Kidney glomerular epithelial cell (primary cell): ENCODE results near the gene SORCS3.

Experiments
- DNase-seq: peaks from one replicate; lab custom pipeline; 2025; lab: John Stamatoyannopoulos, UW

SORCS3 gene

GRCh38 chr10:105102977-105103376, 461.9 kb downstream of the SORCS3 start:
- no peak for DNase-seq

GRCh38 chr10:105104297-105104696, 463.2 kb downstream of the SORCS3 start:
- no peak for DNase-seq

DNA sequence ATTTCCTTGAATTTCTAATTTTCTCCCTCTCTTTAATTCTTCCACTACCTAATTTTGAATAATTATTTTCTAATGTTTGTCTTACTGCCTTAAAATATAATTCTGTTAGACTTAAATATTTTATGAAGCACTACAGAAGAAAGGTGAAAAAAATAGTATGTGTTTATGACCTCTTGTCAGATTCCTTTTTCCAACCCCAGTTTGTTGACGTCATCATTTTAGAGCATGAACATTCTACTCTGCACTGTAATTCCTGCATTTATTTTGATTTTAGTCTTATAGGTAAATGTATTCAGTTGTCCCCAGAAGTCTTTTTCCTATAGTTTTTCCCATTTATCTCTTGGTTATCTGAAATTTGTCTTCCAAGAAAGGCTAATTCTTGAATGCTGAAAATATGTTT, 468.1 kb downstream of the SORCS3 start:
- no peak for DNase-seq

DNA sequence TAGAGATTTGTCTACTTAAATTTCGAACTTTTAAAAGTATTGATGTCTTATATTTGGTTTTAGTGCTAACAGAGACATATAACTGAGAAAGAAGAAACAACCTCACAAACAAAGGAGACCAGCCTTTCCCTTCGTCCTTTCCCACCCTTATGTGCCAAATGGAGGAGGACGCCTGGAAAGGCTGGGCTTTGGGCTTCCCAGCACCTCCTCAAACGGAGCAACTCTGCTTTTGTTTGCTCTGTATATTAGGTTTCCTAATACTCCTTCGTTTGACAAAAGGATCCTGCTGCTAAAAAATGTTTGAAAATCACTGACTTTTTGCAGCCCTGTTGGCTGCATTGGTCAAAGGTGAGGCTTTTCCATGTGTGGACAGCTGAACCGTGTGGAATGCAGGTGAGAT, 471.8 kb downstream of the SORCS3 start:
- DNase-seq: no peak

DNA sequence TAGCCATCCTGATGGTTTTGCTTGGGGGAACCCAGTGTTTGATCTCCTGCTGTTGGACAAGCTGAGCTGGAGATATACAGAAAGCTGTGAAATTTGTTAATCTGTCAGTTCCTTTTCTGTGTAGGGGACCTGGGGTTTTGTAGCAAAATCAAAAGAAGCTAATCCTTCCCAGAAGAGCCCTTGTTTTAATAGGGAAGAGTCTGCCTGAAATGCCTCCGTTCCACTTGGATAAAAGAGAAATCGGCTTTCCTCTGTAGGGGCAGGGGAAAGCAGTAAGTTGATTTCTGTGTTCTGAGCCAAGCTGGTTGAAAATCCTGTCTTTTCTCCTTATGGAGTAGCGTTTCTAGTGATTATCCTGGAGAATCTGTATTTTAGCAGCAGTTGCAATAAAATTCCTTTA, 472.6 kb downstream of the SORCS3 start:
- no peak for DNase-seq

DNA sequence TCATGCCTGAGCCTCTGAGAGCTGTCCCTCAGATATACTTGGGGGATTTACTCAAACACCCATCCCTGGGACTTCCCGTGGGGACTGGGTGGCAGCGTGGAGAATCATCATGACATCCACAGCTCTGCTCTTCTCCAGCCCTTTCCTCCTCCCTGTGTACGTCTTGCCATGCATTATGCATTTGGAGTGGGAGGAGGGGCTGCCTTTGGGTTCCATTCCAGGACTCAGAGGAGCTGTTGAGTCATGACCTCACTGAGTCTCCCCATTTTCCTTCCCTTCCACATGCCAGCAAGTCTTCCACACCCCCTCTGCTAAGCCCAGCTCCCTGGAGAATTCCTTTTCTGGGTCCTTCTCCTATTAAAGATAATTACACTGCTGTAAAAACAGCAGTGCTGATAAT, 480.7 kb downstream of the SORCS3 start:
- no peak for DNase-seq

DNA sequence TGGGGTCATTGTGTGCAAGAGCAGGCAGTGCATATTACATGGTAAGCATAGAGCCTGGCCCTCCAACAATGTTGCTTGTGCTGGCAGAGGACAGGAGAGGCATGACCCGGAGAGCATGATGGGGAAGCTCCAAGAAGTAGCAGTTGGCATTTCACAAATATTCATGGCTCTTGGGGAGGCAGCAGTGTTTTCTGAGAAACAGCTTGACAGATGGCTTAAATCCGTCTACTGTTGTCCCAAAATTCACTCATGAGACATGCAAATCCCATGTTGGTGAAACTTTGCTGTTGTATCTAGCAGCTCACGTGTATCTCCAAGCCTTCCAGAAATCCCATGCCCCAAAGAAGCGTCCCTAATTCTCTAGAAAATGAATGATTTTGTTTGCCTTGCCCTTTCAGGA, 487.0 kb downstream of the SORCS3 start:
- no peak for DNase-seq

DNA sequence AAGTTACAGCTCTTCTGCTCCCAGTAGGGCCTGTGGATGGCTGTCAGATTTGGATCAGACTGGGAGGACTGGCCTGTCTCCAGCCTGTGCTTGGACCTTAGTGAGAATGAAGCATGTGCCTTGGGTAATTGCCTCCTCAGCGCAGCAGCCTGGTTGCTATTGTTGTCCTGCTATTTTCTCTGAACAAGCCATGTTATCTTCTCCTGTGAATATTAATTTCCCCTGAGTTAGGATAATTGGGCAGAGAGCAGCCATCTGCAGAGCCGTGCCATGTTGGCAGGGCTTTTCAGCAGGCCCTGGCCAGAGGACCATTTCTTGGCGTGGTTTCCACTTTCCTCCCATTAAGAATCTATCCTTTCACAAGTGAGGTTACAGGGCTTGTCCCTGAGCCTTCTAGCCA, 497.3 kb downstream of the SORCS3 start:
- no peak for DNase-seq

- DNase-seq: no peak
Observed at GRCh38 chr10:105139363-105139896, 498.3 kb downstream of the SORCS3 start.

- DNase-seq: no peak
Observed at GRCh38 chr10:105140600-105140999, 499.5 kb downstream of the SORCS3 start.

- DNase-seq: no peak
Observed at GRCh38 chr10:105145711-105146110, 504.6 kb downstream of the SORCS3 start.

GRCh38 chr10:105146436-105146835, 505.3 kb downstream of the SORCS3 start:
- DNase-seq: no peak

DNA sequence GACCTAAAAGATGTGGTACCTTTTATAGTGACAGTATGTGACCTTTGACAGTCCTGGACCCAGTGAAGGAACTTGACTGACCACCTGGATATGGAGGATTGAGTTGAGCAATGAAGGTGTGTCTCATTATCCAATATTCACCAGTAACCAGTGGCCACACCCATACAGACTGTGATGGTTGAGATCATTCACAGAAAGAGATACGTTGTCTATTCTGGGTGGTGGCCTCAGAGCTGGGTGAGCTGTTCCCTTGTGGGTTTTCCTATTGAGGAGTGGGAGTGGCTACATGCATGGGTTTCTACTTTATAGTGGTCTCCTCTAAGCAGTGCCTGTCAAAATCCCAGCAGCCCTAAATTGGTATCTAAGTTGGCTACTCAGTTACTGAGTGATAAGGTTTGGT, 507.4 kb downstream of the SORCS3 start:
- DNase-seq: no peak

DNA sequence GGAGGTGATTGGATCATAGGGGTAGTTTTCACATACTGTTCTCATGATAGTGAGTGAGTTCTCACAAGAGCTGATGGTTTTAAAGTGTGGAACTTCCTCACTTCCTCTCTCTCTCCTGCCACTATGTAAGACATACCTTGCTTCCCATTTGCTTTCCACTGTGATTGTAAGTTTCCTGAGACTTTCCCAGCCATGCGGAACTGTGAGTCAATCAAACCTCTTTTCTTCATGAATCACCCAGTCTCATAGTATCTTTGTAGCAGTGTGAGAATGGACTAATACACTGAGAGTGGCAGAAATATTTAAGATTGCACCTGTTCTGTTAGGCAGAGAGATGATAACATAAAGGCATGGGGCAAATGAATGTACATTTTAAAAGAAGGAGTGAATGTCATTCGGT, 507.8 kb downstream of the SORCS3 start:
- DNase-seq: peak; percentile 93

DNA sequence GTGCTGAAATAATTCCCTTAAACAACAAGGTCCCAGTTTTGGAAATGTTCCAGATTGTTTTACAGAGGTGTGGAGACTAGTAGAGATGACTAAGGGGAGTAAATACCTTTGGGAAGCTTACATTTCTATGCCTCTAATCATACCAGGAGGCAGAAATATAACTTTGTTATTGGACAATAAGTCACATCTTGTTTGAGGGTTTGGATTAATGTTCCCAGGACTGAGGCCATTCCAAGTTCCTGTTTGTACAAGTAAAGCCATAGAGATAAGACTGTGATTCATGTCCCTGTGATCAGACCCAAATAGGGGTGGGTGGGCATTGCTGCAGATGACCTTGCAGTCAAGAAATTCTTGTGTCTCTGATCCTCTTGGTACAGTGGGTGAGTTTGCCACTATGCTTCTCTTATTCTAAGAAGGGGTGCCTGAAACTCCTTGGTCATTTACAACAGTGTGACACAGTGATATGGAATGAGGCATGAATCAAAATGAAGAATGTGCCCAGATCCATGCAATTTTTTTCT, 508.3 kb downstream of the SORCS3 start:
- DNase-seq: peak; percentile 95

GRCh38 chr10:105150259-105150880, 509.3 kb downstream of the SORCS3 start:
- DNase-seq: no peak

GRCh38 chr10:105154736-105155135, 513.6 kb downstream of the SORCS3 start:
- no peak for DNase-seq

- no peak for DNase-seq
Observed at GRCh38 chr10:105159268-105159667, 518.2 kb downstream of the SORCS3 start.

- no peak for DNase-seq
Observed at GRCh38 chr10:105161149-105161548, 520.1 kb downstream of the SORCS3 start.

DNA sequence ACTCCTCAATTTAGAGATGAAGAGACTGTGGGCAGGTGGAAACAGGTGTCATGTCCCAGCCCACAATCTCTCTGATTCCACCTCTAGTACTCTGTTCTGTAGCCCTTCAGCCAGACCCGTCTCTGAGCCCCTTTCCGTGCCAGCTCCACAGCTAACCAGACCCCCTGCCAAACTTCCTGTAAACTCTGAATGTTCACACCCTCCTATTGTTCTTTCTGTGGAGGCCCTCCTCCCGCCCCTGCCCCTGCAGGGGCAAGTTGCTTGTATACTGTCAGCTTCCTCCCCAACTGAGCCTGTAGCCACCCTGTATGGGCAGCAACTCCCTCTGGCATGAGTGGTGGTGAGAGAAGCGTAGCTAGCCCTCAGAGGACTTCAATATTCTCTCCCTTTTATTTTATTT, 520.7 kb downstream of the SORCS3 start:
- DNase-seq: no peak

DNA sequence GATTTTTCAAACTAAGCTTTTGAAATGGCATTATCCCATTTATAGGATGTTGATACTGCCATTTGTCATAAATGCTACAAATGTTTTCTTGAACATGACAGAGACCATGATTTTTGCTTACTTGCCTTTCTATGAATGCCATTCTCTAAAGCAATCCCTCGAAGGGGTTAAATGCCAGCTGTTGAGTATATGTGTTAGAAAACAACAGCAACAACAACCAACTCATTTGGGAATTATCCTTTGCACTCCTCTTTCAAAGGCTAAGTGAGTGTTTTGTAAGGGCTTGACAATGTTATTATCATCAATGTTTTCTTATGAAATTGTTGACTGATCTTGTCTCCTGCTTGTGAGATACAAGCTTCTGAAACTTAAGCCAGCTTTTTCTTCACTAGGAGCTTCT, 529.4 kb downstream of the SORCS3 start:
- DNase-seq: no peak

- no peak for DNase-seq
Observed at GRCh38 chr10:105171945-105172344, 530.9 kb downstream of the SORCS3 start.

DNA sequence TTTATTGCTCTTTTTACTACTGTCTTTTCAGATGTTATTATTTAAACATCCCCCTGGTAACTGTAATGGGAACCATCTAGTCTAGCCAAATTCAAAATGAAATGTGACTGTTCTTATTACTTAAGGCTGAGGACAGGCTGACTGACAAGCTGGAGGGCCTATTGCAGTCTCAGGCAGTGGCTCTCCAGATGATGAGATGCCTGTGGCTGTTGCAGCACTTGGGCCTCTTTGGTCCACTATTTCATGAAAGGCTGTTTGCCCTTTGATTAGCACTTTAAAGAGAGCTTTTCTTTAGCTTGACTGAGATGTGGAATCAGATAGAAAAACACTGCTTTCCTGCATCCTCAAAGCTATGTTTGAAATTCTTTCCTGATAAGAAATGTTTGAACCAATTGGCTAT, 540.5 kb downstream of the SORCS3 start:
- no peak for DNase-seq

DNA sequence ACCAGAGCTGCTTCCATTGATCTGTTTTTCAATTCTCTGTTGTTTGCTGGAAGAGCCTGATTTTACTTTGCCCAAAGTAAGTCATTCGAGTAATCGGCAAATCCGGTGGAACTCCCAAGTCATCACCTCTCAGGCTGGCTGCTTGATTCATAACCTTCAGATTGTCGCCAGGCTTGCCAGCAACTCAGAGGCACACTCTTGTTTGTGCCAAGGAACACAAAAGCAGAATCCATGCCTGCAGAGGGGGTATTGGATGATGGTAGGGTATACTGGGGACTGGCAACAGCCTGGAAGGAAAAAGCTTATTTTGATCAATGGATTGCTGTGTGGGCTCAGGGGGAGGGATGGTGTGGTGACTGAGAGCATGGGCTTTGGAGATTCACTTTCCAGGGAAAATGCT, 542.4 kb downstream of the SORCS3 start:
- DNase-seq: no peak
